Subcutaneous adipose tissue (tissue), 4 donors: ENCODE results near the gene MVP. TPM values are rescaled to one million over a fixed set of nuclear protein-coding genes. Genes with fewer than 3 reads are reported as not detected.

Source experiments
- total RNA-seq, 4 donors: library from RNA; depleted of rRNA; stranded (reverse); fragments of >200 nt; gene quantifications; one replicate each; pipeline ENCODE4 v1.1.0, GENCODE V29; 2016
- TF ChIP-seq, protein P1 (sequence below): fragments of 450-650 bp; IDR thresholded peaks from one replicate; pipeline ENCODE4 v1.5.1; 2016; ENCODE audit warnings: low read depth, mild to moderate bottlenecking, control low read depth, antibody characterized with exemption, moderate library complexity

MVP gene
- total RNA-seq, 4 donors from 2014 or later, result 47.1 to 119 (median 103) TPM

DNA sequence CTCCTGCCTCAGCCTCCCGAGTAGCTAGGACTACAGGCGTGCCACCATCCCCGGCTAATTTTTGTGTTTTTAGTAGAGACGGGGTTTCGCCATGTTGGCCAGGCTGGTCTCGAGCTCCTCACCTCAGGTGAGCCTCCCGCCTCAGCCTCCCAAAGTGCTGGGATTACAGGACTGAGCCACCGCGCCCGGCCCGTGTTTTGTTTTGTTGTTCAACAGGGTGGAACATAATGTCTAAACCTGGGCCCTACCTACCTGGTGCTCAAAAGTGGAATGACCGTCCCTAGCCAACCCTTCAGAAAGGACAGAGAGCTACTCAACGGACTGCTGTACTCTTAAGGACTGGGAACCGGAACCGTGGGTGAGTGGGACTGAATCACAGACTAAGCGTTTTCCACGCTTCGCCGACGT, 30.5 kb upstream of the MVP start:
- TF ChIP-seq, protein P1, sequence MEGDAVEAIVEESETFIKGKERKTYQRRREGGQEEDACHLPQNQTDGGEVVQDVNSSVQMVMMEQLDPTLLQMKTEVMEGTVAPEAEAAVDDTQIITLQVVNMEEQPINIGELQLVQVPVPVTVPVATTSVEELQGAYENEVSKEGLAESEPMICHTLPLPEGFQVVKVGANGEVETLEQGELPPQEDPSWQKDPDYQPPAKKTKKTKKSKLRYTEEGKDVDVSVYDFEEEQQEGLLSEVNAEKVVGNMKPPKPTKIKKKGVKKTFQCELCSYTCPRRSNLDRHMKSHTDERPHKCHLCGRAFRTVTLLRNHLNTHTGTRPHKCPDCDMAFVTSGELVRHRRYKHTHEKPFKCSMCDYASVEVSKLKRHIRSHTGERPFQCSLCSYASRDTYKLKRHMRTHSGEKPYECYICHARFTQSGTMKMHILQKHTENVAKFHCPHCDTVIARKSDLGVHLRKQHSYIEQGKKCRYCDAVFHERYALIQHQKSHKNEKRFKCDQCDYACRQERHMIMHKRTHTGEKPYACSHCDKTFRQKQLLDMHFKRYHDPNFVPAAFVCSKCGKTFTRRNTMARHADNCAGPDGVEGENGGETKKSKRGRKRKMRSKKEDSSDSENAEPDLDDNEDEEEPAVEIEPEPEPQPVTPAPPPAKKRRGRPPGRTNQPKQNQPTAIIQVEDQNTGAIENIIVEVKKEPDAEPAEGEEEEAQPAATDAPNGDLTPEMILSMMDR, result no peak

DNA sequence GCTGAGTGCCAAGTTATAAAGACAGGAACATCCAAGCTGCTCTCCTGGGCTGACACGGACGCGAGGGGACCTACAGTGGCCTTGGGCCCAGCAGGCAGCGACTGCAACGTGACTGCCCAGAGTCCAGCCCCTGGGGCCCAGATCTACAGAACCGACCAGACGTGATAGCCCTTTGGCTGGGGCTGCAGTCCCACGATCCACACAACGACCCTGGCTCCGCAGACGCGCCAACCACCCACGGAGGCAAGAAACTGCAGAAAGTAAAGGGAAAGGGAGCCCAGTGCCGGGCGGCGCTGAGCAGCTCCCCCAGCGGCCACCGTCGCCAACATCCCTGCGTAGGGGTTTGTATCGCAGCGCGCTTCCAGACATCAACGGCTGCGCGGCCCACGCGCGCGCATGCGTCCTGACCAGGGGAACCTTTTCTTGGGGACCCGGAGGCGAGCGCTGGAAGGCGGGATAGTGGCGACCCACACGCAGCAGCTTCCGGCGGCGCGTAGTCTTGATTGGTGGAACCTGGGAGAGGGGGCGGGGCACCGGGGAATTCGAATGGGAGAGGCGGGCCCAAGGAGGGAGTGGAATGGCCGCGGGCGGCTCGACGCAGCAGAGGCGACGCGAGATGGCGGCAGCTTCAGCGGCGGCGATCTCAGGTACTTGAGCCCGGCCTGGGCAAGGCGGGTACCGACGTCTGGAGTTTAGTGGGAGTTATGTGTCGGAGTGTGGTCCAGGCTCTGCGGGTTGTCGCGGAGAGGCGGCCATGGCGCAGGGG, 29.9 kb upstream of the MVP start, which contains the start of gene KIF22:
TSS of gene KIF22 (plus strand) at position 569 of the 766 bp plus-strand sequence. CDS start at position 578, 9 bp downstream.
- TF ChIP-seq, protein P1, result no peak

GRCh38 chr16:29790949-29791844, 29.1 kb upstream of the MVP start:
- TF ChIP-seq, protein P1, result no peak

- TF ChIP-seq, protein P1, result no peak
These were observed 28.1 kb upstream of the MVP start for GRCh38 chr16:29791845-29792807.

DNA sequence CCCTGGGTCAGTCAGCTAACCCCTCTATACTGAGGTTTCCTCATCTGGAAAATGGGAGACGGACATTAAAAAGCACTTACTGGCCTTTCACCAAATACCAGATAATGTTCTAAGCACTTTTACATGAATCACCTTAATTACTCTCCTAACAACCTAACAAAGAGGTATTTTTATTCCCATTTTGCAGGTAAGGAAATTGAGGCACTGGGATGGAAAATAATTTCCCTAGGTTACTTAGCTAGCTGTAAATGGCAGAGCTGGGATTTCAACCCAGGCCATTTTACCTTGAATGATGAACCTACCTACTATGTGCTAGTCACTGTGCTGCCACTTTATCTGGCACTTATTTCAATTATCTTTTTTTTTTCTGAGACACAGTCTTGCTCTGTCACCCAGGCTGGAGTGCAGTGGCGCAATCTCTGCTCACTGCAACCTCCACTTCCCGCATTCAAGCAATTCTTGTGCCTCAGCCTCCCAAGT, 26.0 kb upstream of the MVP start:
- TF ChIP-seq, protein P1, result no peak

GRCh38 chr16:29802416-29802935, 17.8 kb upstream of the MVP start:
- TF ChIP-seq, protein P1, result no peak
